ENCODE results near the gene BRD3OS.
"Not testable (repeated sequence)": the region's sequence is repeated elsewhere in the genome, so short reads cannot be mapped to it uniquely, and the experiment has no call there.

Gene BRD3OS

GRCh38 chr9:133987946-133988665 is 37.2 kb upstream of the BRD3OS start:
- no peak for DNase-seq (ENCODE audit: extremely low spot score, insufficient read length, low read depth)
- no peak for FAIRE-seq

GRCh38 chr9:133988771-133989170 is 36.5 kb upstream of the BRD3OS start:
- DNase-seq (ENCODE audit: extremely low spot score, insufficient read length, low read depth); FAIRE-seq: not testable (repeated sequence)

- DNase-seq (ENCODE audit: extremely low spot score, insufficient read length, low read depth) (no peak), FAIRE-seq (no peak)
These were observed 35.5 kb upstream of the BRD3OS start for GRCh38 chr9:133989625-133990365.

- FAIRE-seq (peak; percentile 35), DNase-seq (ENCODE audit: extremely low spot score, insufficient read length, low read depth) (no peak)
These were observed 34.7 kb upstream of the BRD3OS start for GRCh38 chr9:133990366-133991213.

- FAIRE-seq (no peak), DNase-seq (ENCODE audit: extremely low spot score, insufficient read length, low read depth) (no peak)
These were observed 33.9 kb upstream of the BRD3OS start for GRCh38 chr9:133991214-133991921.

- DNase-seq (ENCODE audit: extremely low spot score, insufficient read length, low read depth), result no peak
- peak; percentile 46 for FAIRE-seq
These were observed 33.1 kb upstream of the BRD3OS start, which contains the start of gene VAV2 for GRCh38 chr9:133991964-133992779. Gene VAV2, minus strand, starts transcription at chr9:133992324. Its CDS starts 46 bp downstream, at chr9:133992278.

- DNase-seq (ENCODE audit: extremely low spot score, insufficient read length, low read depth) (peak; percentile 64), FAIRE-seq (peak; percentile 83)
These were observed 32.3 kb upstream of the BRD3OS start for GRCh38 chr9:133992780-133993634.

GRCh38 chr9:133993635-133994253 is 31.5 kb upstream of the BRD3OS start:
- FAIRE-seq (no peak), DNase-seq (ENCODE audit: extremely low spot score, insufficient read length, low read depth) (no peak)

- peak; percentile 85 for FAIRE-seq
- peak; percentile 70 for DNase-seq (ENCODE audit: extremely low spot score, insufficient read length, low read depth)
These were observed 30.8 kb upstream of the BRD3OS start for GRCh38 chr9:133994353-133995011.

- DNase-seq (ENCODE audit: extremely low spot score, insufficient read length, low read depth), result no peak
These were observed 30.0 kb upstream of the BRD3OS start for GRCh38 chr9:133995012-133995896.

GRCh38 chr9:133996531-133997520 is 28.5 kb upstream of the BRD3OS start:
- DNase-seq (ENCODE audit: extremely low spot score, insufficient read length, low read depth) (no peak), FAIRE-seq (no peak)

More at GRCh38 chr9:133995012-133995896, 30.0 kb upstream of the BRD3OS start:
- FAIRE-seq, result no peak

- no peak for FAIRE-seq
- DNase-seq (ENCODE audit: extremely low spot score, insufficient read length, low read depth), result no peak
These were observed 27.7 kb upstream of the BRD3OS start for GRCh38 chr9:133997584-133997983.

- no peak for DNase-seq (ENCODE audit: extremely low spot score, insufficient read length, low read depth)
- FAIRE-seq, result no peak
These were observed 26.2 kb upstream of the BRD3OS start for GRCh38 chr9:133998915-133999595.

GRCh38 chr9:133999851-134000265 is 25.4 kb upstream of the BRD3OS start:
- FAIRE-seq (no peak), DNase-seq (ENCODE audit: extremely low spot score, insufficient read length, low read depth) (no peak)

Measured in GM18507 (cell line).